ENCODE measurements around the gene P2RX6. TPM values are rescaled to one million over a fixed set of nuclear protein-coding genes. Genes with fewer than 3 reads are reported as not detected.
A peak's percentile ranks its signal among the peaks of the same experiment; 100 is the strongest.

Gene P2RX6
- total and polyA plus RNA-seq, 9 of the 15 experiments (the other 6 are each of a cell fraction or from before 2014, with no cell fraction given) = 0.01 to 3.9 (median 1.5) TPM; not detected in 1

DNA sequence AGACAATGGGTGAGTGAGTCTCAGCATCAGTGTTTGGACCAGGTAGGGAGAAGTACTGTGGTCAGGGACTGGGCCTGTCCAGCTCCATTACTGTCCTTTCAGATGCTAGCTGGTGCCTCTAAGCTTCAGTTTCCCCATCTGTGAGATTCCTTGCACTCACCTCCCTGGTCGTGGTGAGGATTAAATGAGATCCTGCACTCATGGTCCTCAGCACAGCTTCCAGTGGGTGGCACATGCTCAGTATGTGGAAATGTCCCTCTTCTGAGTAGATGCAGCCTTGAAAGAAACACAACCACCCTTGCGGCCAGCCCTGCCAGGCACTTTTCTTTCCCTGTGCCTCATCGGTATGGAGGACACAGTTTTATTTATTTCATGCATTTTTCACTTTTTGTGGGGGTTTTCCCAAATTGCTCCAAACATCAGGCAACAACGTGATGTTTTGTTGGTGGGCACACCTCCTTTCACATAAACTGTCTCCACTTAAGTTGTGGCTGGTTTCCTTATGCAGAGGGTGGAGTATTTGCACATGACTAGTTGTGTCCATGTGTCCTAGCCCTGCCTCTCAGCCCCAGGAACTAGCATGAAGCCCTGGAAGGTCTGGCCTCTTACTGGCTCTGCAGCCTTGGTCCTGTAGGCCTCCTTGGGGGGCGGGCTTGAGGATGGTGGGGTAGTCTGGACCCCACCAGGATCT, 31.7 kb upstream of the P2RX6 start (continued):
- TF ChIP-seq, protein P1, sequence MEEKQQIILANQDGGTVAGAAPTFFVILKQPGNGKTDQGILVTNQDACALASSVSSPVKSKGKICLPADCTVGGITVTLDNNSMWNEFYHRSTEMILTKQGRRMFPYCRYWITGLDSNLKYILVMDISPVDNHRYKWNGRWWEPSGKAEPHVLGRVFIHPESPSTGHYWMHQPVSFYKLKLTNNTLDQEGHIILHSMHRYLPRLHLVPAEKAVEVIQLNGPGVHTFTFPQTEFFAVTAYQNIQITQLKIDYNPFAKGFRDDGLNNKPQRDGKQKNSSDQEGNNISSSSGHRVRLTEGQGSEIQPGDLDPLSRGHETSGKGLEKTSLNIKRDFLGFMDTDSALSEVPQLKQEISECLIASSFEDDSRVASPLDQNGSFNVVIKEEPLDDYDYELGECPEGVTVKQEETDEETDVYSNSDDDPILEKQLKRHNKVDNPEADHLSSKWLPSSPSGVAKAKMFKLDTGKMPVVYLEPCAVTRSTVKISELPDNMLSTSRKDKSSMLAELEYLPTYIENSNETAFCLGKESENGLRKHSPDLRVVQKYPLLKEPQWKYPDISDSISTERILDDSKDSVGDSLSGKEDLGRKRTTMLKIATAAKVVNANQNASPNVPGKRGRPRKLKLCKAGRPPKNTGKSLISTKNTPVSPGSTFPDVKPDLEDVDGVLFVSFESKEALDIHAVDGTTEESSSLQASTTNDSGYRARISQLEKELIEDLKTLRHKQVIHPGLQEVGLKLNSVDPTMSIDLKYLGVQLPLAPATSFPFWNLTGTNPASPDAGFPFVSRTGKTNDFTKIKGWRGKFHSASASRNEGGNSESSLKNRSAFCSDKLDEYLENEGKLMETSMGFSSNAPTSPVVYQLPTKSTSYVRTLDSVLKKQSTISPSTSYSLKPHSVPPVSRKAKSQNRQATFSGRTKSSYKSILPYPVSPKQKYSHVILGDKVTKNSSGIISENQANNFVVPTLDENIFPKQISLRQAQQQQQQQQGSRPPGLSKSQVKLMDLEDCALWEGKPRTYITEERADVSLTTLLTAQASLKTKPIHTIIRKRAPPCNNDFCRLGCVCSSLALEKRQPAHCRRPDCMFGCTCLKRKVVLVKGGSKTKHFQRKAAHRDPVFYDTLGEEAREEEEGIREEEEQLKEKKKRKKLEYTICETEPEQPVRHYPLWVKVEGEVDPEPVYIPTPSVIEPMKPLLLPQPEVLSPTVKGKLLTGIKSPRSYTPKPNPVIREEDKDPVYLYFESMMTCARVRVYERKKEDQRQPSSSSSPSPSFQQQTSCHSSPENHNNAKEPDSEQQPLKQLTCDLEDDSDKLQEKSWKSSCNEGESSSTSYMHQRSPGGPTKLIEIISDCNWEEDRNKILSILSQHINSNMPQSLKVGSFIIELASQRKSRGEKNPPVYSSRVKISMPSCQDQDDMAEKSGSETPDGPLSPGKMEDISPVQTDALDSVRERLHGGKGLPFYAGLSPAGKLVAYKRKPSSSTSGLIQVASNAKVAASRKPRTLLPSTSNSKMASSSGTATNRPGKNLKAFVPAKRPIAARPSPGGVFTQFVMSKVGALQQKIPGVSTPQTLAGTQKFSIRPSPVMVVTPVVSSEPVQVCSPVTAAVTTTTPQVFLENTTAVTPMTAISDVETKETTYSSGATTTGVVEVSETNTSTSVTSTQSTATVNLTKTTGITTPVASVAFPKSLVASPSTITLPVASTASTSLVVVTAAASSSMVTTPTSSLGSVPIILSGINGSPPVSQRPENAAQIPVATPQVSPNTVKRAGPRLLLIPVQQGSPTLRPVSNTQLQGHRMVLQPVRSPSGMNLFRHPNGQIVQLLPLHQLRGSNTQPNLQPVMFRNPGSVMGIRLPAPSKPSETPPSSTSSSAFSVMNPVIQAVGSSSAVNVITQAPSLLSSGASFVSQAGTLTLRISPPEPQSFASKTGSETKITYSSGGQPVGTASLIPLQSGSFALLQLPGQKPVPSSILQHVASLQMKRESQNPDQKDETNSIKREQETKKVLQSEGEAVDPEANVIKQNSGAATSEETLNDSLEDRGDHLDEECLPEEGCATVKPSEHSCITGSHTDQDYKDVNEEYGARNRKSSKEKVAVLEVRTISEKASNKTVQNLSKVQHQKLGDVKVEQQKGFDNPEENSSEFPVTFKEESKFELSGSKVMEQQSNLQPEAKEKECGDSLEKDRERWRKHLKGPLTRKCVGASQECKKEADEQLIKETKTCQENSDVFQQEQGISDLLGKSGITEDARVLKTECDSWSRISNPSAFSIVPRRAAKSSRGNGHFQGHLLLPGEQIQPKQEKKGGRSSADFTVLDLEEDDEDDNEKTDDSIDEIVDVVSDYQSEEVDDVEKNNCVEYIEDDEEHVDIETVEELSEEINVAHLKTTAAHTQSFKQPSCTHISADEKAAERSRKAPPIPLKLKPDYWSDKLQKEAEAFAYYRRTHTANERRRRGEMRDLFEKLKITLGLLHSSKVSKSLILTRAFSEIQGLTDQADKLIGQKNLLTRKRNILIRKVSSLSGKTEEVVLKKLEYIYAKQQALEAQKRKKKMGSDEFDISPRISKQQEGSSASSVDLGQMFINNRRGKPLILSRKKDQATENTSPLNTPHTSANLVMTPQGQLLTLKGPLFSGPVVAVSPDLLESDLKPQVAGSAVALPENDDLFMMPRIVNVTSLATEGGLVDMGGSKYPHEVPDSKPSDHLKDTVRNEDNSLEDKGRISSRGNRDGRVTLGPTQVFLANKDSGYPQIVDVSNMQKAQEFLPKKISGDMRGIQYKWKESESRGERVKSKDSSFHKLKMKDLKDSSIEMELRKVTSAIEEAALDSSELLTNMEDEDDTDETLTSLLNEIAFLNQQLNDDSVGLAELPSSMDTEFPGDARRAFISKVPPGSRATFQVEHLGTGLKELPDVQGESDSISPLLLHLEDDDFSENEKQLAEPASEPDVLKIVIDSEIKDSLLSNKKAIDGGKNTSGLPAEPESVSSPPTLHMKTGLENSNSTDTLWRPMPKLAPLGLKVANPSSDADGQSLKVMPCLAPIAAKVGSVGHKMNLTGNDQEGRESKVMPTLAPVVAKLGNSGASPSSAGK (IDR thresholded peaks at IDR 0.05) = no peak
- TF ChIP-seq, protein P2, sequence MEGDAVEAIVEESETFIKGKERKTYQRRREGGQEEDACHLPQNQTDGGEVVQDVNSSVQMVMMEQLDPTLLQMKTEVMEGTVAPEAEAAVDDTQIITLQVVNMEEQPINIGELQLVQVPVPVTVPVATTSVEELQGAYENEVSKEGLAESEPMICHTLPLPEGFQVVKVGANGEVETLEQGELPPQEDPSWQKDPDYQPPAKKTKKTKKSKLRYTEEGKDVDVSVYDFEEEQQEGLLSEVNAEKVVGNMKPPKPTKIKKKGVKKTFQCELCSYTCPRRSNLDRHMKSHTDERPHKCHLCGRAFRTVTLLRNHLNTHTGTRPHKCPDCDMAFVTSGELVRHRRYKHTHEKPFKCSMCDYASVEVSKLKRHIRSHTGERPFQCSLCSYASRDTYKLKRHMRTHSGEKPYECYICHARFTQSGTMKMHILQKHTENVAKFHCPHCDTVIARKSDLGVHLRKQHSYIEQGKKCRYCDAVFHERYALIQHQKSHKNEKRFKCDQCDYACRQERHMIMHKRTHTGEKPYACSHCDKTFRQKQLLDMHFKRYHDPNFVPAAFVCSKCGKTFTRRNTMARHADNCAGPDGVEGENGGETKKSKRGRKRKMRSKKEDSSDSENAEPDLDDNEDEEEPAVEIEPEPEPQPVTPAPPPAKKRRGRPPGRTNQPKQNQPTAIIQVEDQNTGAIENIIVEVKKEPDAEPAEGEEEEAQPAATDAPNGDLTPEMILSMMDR (IDR thresholded peaks at IDR 0.05 in 2 of 3, conservative IDR thresholded peaks at IDR 0.05 in 1 of 3; ENCODE audit: insufficient read depth in 2 of 3, low read depth in 1 of 3, low read length in 3 of 3) = 0 out of 6 replicates have a peak, but pooled peaks of 1 of the 3 experiments have one; percentile 3
- TF ChIP-seq ZNF507 (tag; conservative IDR thresholded peaks at IDR 0.05) = no peak
- TF ChIP-seq, protein P3, sequence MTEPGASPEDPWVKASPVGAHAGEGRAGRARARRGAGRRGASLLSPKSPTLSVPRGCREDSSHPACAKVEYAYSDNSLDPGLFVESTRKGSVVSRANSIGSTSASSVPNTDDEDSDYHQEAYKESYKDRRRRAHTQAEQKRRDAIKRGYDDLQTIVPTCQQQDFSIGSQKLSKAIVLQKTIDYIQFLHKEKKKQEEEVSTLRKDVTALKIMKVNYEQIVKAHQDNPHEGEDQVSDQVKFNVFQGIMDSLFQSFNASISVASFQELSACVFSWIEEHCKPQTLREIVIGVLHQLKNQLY (CRISPR knock-in tag; conservative IDR thresholded peaks at IDR 0.05) = no peak
- TF ChIP-seq, protein P4, sequence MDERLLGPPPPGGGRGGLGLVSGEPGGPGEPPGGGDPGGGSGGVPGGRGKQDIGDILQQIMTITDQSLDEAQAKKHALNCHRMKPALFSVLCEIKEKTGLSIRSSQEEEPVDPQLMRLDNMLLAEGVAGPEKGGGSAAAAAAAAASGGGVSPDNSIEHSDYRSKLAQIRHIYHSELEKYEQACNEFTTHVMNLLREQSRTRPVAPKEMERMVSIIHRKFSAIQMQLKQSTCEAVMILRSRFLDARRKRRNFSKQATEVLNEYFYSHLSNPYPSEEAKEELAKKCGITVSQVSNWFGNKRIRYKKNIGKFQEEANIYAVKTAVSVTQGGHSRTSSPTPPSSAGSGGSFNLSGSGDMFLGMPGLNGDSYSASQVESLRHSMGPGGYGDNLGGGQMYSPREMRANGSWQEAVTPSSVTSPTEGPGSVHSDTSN (CRISPR knock-in tag; IDR thresholded peaks at IDR 0.05; ENCODE audit: low read depth) = no peak
- TF ChIP-seq, protein P4 (tag; conservative IDR thresholded peaks at IDR 0.05; ENCODE audit: low read depth) = no peak
- no peak for TF ChIP-seq ZNF347 (CRISPR knock-in tag; IDR thresholded peaks at IDR 0.05; ENCODE audit: low read depth)
- 0 out of 2 replicates have a peak, but pooled peaks have one; percentile 30 for TF ChIP-seq ZFPM2 (CRISPR knock-in tag; IDR thresholded peaks at IDR 0.05)

All from K562 (cell line).